Activated CD4-positive, alpha-beta T cell treated with anti-CD3 and anti-CD28 coated beads, Interleukin-10, Interleukin-2, amounts not matched to agents 100 ng/mL and 50 ng/mL, durations not matched to agents 16 hours and 8 hours (primary cell): ENCODE data around the gene PRRC2C.
"Not testable (repeated sequence)": the region's sequence is repeated elsewhere in the genome, so short reads cannot be mapped to it uniquely, and the experiment has no call there.

ENCODE experiments used
- DNase-seq: peaks from one replicate; pipeline ENCODE4 v3.0.0-alpha.2; 2020

The PRRC2C gene

GRCh38 chr1:171485375-171486047, at the start of gene PRRC2C:
Gene PRRC2C, plus strand, starts transcription at chr1:171485530. Its CDS starts 26,559 bp downstream, at chr1:171512089.
- peak; percentile 97 for DNase-seq

- DNase-seq: no peak
These were observed 46.9 kb upstream of the PRRC2C start for GRCh38 chr1:171438441-171438840.

GRCh38 chr1:171440201-171440600, 45.1 kb upstream of the PRRC2C start:
- DNase-seq: not testable (repeated sequence)

- DNase-seq: not testable (repeated sequence)
These were observed 43.9 kb upstream of the PRRC2C start for GRCh38 chr1:171441278-171441895.

- no peak for DNase-seq
These were observed 38.9 kb upstream of the PRRC2C start for GRCh38 chr1:171446386-171446785.

- DNase-seq: no peak
These were observed 29.4 kb upstream of the PRRC2C start for GRCh38 chr1:171455967-171456366.

- no peak for DNase-seq
These were observed 27.9 kb upstream of the PRRC2C start for GRCh38 chr1:171457412-171457811.

GRCh38 chr1:171460018-171460620, 25.2 kb upstream of the PRRC2C start:
- DNase-seq: no peak

GRCh38 chr1:171467626-171468025, 17.7 kb upstream of the PRRC2C start:
- no peak for DNase-seq

GRCh38 chr1:171468120-171468750, 17.1 kb upstream of the PRRC2C start:
- DNase-seq: peak; percentile 39

GRCh38 chr1:171470726-171471125, 14.6 kb upstream of the PRRC2C start:
- DNase-seq: no peak

- no peak for DNase-seq
These were observed 13.1 kb upstream of the PRRC2C start for GRCh38 chr1:171472183-171472647.

- DNase-seq: no peak
These were observed 8.5 kb upstream of the PRRC2C start for GRCh38 chr1:171476829-171477228.

GRCh38 chr1:171477804-171478203, 7.5 kb upstream of the PRRC2C start:
- no peak for DNase-seq

GRCh38 chr1:171480035-171480434, 5.3 kb upstream of the PRRC2C start:
- DNase-seq: no peak

- no peak for DNase-seq
These were observed 463 bp upstream of the PRRC2C start for GRCh38 chr1:171484760-171485374.

GRCh38 chr1:171486048-171486519, 754 bp downstream of the PRRC2C start:
- DNase-seq: peak; percentile 86

GRCh38 chr1:171487038-171487437, 1.7 kb downstream of the PRRC2C start:
- DNase-seq: no peak

GRCh38 chr1:171488190-171488929, 3.0 kb downstream of the PRRC2C start:
- DNase-seq: peak; percentile 35

- DNase-seq: no peak
These were observed 8.7 kb downstream of the PRRC2C start for GRCh38 chr1:171494076-171494475.

GRCh38 chr1:171495444-171495843, 10.1 kb downstream of the PRRC2C start:
- no peak for DNase-seq

- DNase-seq: no peak
These were observed 15.0 kb downstream of the PRRC2C start for GRCh38 chr1:171500304-171500703.
